Measurements from ENCODE around the gene GNA12. TPM values are rescaled to one million over a fixed set of nuclear protein-coding genes. Genes with fewer than 3 reads are reported as not detected.

GNA12 gene
- total RNA-seq, 1 donor from 2014 or later = 68.6 TPM

- Mint-ChIP-seq H3K4me3 (ENCODE audit: low read depth) (no peak overlapping the region), H3K36me3 (ENCODE audit: insufficient read depth) (peaks cover 13% of the 10 kb centered on the region), H3K27me3 (no peaks in the 10 kb centered on the region)
Observed at GRCh38 chr7:2722591-2722990, 121.5 kb downstream of the GNA12 start.

DNA sequence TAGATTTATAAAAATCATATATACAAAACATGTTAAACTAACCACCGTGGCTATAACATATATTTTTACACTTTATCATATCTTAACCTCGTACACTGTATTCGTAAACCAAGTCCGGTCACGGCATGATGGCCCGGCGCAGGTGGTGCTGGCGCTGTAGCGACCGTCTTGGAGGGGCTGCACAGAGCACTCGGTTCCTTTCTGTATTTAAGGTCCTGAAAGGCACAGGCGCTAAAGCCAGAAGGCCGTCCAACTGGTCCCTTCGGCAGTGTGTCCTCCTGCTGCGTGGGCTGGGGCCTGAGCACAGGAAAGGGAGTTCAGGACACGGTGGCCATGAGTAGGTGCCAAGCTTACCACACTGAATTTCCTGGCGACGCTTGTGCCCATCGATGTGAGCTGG is 122.3 kb downstream of the GNA12 start:
- TF ChIP-seq, protein P1, sequence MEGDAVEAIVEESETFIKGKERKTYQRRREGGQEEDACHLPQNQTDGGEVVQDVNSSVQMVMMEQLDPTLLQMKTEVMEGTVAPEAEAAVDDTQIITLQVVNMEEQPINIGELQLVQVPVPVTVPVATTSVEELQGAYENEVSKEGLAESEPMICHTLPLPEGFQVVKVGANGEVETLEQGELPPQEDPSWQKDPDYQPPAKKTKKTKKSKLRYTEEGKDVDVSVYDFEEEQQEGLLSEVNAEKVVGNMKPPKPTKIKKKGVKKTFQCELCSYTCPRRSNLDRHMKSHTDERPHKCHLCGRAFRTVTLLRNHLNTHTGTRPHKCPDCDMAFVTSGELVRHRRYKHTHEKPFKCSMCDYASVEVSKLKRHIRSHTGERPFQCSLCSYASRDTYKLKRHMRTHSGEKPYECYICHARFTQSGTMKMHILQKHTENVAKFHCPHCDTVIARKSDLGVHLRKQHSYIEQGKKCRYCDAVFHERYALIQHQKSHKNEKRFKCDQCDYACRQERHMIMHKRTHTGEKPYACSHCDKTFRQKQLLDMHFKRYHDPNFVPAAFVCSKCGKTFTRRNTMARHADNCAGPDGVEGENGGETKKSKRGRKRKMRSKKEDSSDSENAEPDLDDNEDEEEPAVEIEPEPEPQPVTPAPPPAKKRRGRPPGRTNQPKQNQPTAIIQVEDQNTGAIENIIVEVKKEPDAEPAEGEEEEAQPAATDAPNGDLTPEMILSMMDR (IDR thresholded peaks at IDR 0.05; ENCODE audit: unreplicated experiment) = no peak
- H3K27me3 Mint-ChIP-seq = no peaks in the 10 kb centered on the region
- no peak overlapping the region for H3K4me3 Mint-ChIP-seq (ENCODE audit: low read depth)
- peaks cover 13% of the 10 kb centered on the region for H3K36me3 Mint-ChIP-seq (ENCODE audit: insufficient read depth)
- H3K4me1 Mint-ChIP-seq (ENCODE audit: low read depth) = peaks cover 17% of the 10 kb centered on the region
- DNase-seq (ENCODE audit: low spot score, unreplicated experiment) = no peak
- H3K9me3 Mint-ChIP-seq (ENCODE audit: low read depth) = no peaks in the 10 kb centered on the region
- H3K27ac Mint-ChIP-seq = no peak overlapping the region

More at GRCh38 chr7:2722591-2722990, 121.5 kb downstream of the GNA12 start:
- no peak overlapping the region for H3K27ac Mint-ChIP-seq
- H3K4me1 Mint-ChIP-seq (ENCODE audit: low read depth) = peaks cover 11% of the 10 kb centered on the region
- TF ChIP-seq, protein P1 (IDR thresholded peaks at IDR 0.05; ENCODE audit: unreplicated experiment) = no peak
- no peaks in the 10 kb centered on the region for H3K9me3 Mint-ChIP-seq (ENCODE audit: low read depth)
- DNase-seq (ENCODE audit: low spot score, unreplicated experiment) = no peak

GRCh38 chr7:2720024-2720423 is 124.1 kb downstream of the GNA12 start:
- DNase-seq (ENCODE audit: low spot score, unreplicated experiment) = no peak
- H3K27me3 Mint-ChIP-seq = no peaks in the 10 kb centered on the region
- H3K4me3 Mint-ChIP-seq (ENCODE audit: low read depth) = no peak overlapping the region
- H3K36me3 Mint-ChIP-seq (ENCODE audit: insufficient read depth) = peaks cover 13% of the 10 kb centered on the region
- no peak overlapping the region for H3K27ac Mint-ChIP-seq
- TF ChIP-seq, protein P1 (IDR thresholded peaks at IDR 0.05; ENCODE audit: unreplicated experiment) = no peak
- H3K9me3 Mint-ChIP-seq (ENCODE audit: low read depth) = no peaks in the 10 kb centered on the region
- peaks cover 30% of the 10 kb centered on the region for H3K4me1 Mint-ChIP-seq (ENCODE audit: low read depth)

DNA sequence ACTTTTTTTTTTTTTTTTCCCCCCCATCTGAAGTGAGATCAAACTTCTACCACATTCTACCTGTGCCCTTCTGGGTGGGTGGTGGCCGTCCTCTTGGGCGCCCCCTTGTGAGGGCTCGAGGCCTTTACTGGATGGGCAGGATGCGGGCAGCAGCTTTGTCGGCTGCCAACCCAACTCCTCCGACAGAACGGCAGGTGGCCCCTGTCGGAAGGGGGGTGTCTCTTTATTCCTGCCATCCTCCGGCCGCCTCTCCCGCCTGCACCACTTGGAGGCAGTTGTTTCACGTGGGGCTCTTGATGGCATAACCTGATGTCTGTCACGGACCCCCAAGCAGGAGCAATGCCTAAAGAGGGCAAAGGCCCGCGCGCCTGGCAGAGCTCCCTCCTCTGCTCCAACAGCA is 125.1 kb downstream of the GNA12 start:
- Mint-ChIP-seq H3K36me3 (ENCODE audit: insufficient read depth) (peaks cover 20% of the 10 kb centered on the region), H3K27ac (no peak overlapping the region), H3K4me3 (ENCODE audit: low read depth) (no peak overlapping the region), H3K4me1 (ENCODE audit: low read depth) (peaks cover 30% of the 10 kb centered on the region), H3K27me3 (no peaks in the 10 kb centered on the region), H3K9me3 (ENCODE audit: low read depth) (no peaks in the 10 kb centered on the region)
- no peak for DNase-seq (ENCODE audit: low spot score, unreplicated experiment)
- TF ChIP-seq, protein P1 (IDR thresholded peaks at IDR 0.05; ENCODE audit: unreplicated experiment) = peak; percentile 59

GRCh38 chr7:2718296-2718965 is 125.7 kb downstream of the GNA12 start:
- DNase-seq (ENCODE audit: low spot score, unreplicated experiment) = no peak
- Mint-ChIP-seq H3K9me3 (ENCODE audit: low read depth) (no peaks in the 10 kb centered on the region), H3K4me1 (ENCODE audit: low read depth) (peaks cover 30% of the 10 kb centered on the region), H3K27me3 (no peaks in the 10 kb centered on the region), H3K36me3 (ENCODE audit: insufficient read depth) (peaks cover 24% of the 10 kb centered on the region), H3K4me3 (ENCODE audit: low read depth) (no peak overlapping the region), H3K27ac (peak overlapping the region; percentile 91)
- TF ChIP-seq, protein P1 (IDR thresholded peaks at IDR 0.05; ENCODE audit: unreplicated experiment) = no peak

Measured in progenitor cell of endocrine pancreas (in vitro differentiated cells).